Lower leg skin (tissue), 4 donors: ENCODE measurements around the gene LRWD1. TPM values are rescaled to one million over a fixed set of nuclear protein-coding genes. Genes with fewer than 3 reads are reported as not detected.

ENCODE experiments used
- DNase-seq, 2 donors: peaks; one replicate each; pipeline ENCODE4 v3.0.0-alpha.2; 2019; ENCODE audit warnings: low spot score in 2 of 2
- H3K4me3 ChIP-seq: fragments of 200-600 bp; sonication (generic); 2 replicates; pipeline ENCODE4 v1.5.1; 2017; ENCODE audit warnings: mild to moderate bottlenecking, low read depth; ENCODE audit not compliant: poor library complexity, severe bottlenecking
- POLR2A ChIP-seq, 2 donors: fragments of 450-650 bp; IDR thresholded peaks; one replicate each; pipeline ENCODE4 v1.6.1; 2016 to 2017; ENCODE audit warnings: antibody characterized with exemption in 2 of 2, mild to moderate bottlenecking in 1 of 2, moderate library complexity in 1 of 2
- WGBS, 2 donors: methylation state at CpG; one replicate each; pipeline ENCODE4 v1.1.5; 2018; 5-methylcytosine and 5-hydroxymethylcytosine counted together
- intact Hi-C: fragments of 100-400 bp; cut with DNase I; formaldehyde crosslinking; loops from one replicate; pipeline ENCODE4 v1.15.0; 2023; ENCODE audit warnings: low total_unique reads
- total RNA-seq, 4 donors: library from RNA; depleted of rRNA; stranded (reverse); fragments of >200 nt; gene quantifications; one replicate each; pipeline ENCODE4 v1.1.0, GENCODE V29; 2016
- TF ChIP-seq, protein P1 (sequence below), 3 donors: fragments of 450-650 bp; IDR thresholded peaks; one replicate each; pipeline ENCODE4 v1.5.1; 2016; ENCODE audit warnings: antibody characterized with exemption in 3 of 3, mild to moderate bottlenecking in 3 of 3, moderate library complexity in 2 of 3

The LRWD1 gene
- total RNA-seq, 4 donors from 2014 or later, result 9.8 to 16.1 (median 10.3) TPM

DNA sequence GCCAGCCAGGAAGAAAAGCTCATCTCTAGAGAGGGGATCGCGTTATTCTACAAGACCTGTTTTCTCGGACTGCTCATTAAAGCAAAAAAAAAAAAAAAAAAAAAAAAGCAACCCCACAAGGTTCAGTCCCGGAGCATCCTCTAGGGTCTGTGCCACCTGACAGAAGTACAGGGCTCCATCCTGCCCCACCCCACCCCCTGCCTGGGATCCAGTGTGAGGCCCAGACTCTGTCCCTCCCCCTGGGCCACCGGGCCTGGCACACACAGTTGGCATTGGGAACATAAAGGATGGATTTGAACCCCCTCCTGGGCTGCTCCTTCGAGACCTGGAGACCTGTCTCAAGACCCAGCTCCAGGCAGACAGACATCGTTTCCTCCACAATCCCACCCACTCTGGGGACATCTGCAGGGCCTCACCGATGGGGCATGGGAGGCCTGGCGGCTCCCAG, 30.7 kb upstream of the LRWD1 start:
- H3K4me3 ChIP-seq, result peak overlapping the region; percentile 48
- intact Hi-C loops, result no loop called here
- TF ChIP-seq POLR2A (IDR thresholded peaks at IDR 0.05), result no peak
- TF ChIP-seq, protein P1, sequence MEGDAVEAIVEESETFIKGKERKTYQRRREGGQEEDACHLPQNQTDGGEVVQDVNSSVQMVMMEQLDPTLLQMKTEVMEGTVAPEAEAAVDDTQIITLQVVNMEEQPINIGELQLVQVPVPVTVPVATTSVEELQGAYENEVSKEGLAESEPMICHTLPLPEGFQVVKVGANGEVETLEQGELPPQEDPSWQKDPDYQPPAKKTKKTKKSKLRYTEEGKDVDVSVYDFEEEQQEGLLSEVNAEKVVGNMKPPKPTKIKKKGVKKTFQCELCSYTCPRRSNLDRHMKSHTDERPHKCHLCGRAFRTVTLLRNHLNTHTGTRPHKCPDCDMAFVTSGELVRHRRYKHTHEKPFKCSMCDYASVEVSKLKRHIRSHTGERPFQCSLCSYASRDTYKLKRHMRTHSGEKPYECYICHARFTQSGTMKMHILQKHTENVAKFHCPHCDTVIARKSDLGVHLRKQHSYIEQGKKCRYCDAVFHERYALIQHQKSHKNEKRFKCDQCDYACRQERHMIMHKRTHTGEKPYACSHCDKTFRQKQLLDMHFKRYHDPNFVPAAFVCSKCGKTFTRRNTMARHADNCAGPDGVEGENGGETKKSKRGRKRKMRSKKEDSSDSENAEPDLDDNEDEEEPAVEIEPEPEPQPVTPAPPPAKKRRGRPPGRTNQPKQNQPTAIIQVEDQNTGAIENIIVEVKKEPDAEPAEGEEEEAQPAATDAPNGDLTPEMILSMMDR (IDR thresholded peaks at IDR 0.05), result no peak
- no peak for DNase-seq
- 37 to 40% methylated on average over 9 of the region's 9 CpGs for WGBS, 2 donors

DNA sequence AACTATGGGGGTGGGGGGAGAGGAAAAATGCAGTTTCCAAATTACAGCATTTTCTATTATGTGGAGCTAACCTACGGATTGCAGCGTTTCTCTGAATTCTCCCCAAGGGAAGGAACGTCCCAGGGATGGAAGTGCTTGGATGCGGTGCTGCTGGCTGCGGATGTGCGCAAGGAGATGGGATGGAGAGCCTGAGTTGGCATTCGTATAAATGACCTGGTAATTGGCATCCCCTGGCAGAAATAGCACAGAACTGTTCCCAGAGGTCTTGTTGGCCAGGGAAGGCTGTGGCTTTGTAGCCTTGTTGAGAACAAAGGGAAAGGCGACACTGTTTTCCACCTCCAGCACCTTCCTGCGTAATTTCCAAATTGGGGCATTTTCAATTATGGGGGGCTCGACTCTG, 28.7 kb upstream of the LRWD1 start:
- no peak for TF ChIP-seq POLR2A (IDR thresholded peaks at IDR 0.05)
- TF ChIP-seq, protein P1 (IDR thresholded peaks at IDR 0.05), result no peak
- intact Hi-C loops, result no loop called here
- 92 to 96% methylated on average over 10 of the region's 10 CpGs for WGBS, 2 donors

DNA sequence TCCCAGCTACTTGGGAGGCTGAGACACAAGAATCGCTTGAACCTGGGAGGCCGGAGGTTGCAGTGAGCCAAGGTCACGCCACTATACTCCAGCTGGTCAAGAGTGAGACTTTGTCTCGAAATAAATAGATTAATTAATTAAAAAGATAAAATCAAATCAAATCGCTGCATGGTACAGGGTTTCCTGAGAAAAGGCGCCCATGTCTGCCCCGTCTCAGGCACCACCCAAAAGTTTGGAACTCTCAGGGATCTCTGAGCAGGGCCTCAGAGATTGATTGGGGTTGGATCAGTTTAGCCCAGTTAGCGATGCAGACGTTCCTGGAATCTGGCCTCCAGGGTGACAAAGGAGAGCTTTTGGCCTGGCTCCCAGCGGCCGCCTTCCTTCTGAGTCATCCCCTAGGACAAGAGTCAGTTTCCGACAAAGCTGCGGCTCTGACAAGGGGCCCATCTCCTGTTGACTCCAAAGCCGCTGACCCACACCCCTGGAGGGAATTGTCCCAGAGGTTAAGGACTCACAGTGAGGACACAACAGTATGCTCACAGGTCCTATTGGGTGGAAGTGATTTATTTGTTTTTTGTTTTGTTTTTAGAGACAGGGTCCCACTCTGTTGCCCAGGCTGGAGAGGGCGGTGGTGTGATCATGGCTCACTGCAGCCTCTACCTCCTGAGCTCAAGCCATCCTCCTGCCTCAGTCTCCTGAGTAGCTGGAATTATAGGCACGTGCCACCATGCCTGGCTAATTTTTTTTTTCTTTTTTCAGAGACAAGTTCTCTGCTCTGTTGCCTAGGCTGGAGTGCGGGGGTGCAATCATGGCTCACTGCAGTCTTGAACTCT, 24.6 kb upstream of the LRWD1 start:
- intact Hi-C loops, result no loop called here
- DNase-seq, result no peak
- TF ChIP-seq, protein P1 (IDR thresholded peaks at IDR 0.05), result no peak
- no peak for TF ChIP-seq POLR2A (IDR thresholded peaks at IDR 0.05)
- 67 to 68% methylated on average over 17 of the region's 17 CpGs for WGBS, 2 donors
- H3K4me3 ChIP-seq, result no peak overlapping the region

More for the DNA sequence above, 28.7 kb upstream of the LRWD1 start:
- no peak for DNase-seq
- no peak overlapping the region for H3K4me3 ChIP-seq

DNA sequence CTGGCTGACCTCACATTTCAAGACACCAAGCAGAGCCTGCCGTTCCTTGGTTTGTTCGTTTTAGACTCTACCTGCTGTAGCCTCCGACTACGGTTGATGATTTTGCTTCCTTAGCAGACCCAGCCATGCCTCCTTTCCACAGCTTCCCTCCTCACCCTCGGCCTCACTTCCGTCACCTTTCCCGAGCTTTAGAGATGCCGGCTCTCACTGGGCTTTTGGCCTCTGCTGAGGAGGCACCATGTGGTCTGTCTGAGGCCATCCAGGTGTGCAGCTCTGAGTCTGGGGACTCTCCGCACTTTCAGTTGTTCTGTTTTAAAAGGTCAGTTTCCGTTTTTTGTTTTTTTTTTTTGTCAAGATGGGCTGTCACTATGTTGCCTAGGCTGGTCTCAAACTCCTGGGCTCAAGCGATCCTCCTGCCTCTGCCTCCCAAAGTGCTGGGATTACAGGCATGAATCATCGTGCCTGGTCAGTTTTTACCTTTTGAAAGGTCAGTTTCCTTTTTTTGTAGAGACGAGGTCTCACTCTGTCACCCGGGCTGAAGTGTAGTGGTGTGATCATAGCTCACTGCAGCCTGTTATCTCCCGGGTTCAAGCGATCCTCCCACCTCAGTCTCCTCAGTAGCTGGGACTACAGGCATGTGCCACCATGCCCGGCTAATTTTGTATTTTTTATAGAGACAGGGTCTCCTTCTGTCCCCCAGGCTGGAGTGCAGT, 19.7 kb upstream of the LRWD1 start:
- no peak for TF ChIP-seq POLR2A (IDR thresholded peaks at IDR 0.05)
- TF ChIP-seq, protein P1 (IDR thresholded peaks at IDR 0.05), result no peak
- WGBS, 2 donors, result 94% methylated on average over 17 of the region's 17 CpGs
- intact Hi-C loops, result no loop called here

DNA sequence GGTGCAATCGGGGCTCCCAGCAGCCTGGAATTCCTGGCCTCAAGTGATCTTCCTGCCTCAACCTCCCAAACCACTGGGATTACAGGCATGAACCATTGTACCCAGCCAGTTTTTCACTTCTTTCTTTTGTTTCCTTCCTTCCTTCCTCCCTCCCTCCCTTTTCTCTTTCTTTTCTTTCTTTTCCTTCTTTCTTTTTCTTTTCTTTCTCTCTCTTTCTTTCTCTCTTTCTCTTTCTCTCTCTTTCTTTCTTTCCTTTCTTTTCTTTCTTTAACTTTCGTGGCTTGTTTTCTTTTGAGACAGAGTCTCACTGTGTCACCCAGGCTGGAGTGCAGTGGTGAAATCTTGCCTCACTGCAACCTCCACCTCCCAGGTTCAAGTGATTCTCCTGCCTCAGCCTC, 19.1 kb upstream of the LRWD1 start:
- 50% methylated on average over 2 of the region's 2 CpGs for WGBS, 2 donors
- no peak for TF ChIP-seq POLR2A (IDR thresholded peaks at IDR 0.05)
- TF ChIP-seq, protein P1 (IDR thresholded peaks at IDR 0.05), result no peak
- intact Hi-C loops, result no loop called here
- DNase-seq, result no peak
- H3K4me3 ChIP-seq, result no peak overlapping the region

More for the DNA sequence above, 19.7 kb upstream of the LRWD1 start:
- DNase-seq, result no peak
- no peak overlapping the region for H3K4me3 ChIP-seq
